ENCODE data around the gene SRPRB.

Gene SRPRB

DNA sequence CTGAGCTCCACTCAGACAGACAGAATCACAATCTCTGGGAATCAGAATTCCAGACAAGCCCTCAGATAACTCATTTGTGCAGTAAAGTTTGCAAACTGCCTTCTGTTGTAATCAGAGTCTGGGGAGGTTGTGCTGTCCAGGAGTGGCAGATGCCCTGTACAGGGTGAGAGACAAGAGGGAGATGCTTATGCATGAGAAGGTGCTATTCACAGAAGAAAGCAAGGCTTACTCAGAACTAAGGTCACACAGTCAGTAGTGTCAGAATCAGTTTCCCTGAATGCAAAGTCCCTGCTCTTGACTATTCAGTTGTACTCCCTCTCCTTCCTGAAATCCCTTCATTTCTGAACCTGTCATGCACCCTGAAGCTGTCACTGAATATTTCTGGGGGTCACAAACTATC is 43.7 kb downstream of the SRPRB start:
- DNase-seq, result no peak

DNA sequence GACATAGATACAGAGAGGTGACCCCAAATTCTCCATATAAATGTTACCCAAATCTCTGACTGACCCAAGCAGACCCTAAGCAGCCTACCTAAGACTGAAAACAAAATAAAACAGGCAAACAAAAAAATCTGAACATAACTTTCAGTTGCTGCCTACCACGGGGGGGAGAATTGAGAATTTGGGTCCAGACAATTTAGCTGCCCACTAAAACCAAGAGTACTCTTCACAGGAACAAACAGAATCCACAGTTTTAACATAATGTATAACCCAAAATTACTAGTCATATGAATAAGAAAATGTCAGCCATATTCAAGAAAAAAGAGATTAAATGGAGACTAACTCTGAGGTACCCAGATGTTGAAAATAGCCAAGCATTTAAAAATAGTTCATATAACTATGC is 44.4 kb downstream of the SRPRB start:
- DNase-seq, result no peak

DNA sequence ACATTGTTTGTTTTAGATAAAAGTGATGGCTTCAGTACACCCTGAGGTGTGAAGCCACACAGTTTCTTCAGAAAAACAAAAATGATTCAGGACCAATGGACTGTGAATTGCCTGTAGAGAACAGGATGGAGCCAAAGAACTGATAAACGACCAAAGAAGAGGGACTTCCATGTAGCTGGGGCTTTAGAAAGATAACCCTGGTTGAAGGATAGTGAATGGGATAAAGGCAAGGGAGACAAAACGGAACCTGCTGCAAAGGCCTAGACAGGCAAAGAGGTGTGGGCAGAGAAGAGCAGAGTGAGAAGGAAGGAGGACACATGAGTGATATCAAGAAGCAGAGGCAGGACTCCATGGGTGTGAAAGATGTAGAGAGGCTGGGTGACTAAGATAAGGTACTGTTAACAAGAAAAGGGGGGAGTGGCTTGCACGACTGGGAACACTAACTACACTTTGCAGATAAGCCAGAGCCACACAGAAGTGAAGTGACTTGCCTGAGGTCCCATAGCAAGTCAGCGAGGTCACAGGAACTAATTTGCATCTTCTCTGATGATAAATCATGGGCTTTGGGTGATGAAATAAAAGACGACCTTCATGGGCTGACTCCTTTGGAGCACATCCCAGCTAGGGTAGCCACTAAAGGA is 45.8 kb downstream of the SRPRB start:
- DNase-seq, result no peak

DNA sequence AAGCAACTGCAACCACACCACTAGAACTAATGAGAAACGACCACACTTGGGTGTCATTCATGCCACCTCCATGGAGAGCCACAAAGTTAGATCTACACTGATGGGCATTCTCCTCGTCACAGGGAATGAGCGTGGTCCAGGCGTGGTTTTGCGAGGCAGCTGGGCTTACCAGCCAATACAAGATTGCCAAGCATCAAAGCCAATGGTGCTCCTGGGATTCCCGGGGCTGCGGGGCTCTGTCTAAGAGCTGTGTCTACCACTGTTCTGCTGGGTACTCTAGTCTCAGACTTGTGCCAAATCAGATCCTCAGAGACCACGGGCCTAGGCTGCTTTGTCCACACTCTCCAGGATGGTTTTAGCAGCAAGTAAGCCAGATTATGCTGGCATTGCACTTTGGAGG is 46.3 kb downstream of the SRPRB start:
- DNase-seq, result no peak

DNA sequence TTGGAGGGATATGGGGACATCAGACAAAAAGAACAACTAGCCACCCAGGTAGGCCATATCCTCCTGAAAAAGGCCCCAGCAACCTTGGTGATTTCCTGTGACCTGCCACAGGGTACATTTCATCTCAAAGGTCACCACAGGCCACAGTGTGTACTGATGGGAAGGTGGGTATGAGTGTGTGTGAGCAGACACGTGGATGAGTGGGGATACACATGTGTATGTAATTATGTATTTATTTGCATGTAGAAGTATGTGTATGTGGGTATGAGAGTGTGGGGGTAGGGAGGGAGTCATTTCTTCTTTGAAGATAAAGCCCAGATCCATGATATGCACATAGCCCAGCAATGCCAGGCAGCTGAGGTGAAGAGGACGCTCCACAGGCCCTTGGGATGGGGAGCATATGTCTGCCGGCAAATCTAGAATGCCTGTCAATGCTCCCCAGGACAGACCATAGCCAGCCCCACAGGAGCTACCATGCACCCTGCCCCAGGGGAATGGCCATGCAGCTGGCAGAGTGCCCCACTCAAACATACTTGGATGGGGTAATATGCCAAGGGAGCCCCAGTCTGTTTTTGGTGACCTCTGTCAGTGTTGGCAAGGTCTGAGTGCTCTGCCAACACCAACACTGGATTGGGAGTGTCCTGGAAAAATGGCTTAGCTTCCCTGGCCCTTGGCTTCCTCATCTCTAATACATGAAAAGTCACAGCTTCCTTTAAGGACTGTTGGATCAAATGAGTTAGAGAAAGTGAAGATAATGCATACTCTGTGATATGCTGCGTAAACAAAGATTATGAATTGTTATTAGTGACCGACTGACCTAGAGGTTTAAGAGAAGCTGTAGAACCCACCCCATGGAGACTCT is 47.7 kb downstream of the SRPRB start:
- DNase-seq, result no peak

DNA sequence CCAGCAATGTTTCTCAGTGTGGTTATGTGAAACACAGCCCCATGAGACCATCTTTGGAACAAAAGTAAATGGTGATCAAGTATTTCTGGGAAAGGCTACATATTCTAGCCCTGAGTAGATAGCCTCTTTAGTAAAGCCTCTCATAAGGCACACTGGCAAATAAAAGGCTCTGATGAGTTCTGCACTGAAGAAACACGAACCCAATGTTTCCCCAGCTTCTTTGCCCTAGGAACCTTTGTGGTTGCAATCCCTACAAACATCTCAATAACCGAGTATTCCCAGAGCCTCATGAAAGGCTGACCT is 48.3 kb downstream of the SRPRB start:
- no peak for DNase-seq

DNA sequence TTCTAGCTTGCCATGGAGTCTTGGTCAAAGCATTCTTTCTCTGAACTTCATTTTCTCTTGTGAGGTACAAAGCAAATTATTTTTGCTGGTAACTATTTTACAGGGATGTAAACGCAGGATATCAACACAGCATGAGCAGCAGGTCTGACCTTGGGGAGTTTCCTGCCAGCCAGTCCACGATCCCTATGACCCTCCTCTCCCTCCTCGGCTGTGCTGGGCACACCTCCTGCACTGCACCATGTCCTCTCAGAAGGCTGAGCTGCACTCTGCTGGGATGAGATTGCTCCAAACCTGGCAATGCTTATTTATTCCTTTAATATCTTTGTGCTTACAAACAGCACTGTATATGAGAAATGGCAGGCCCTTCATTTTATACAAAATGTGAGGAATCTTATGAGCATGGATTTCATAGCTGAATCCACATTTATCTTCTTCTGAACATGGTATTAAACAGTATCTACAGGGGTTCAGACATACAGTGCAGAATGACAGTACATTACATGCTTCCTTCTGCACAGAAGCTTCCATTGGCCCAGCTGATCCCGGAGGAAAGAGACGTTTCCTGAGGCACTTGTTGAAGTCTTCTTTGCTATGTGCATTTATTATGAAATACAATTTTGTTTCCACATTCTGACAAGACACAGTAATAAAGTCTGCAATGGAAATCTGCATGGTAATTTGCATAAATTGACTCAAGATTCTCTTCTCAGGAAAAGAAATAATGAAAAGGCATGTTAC is 48.8 kb downstream of the SRPRB start:
- no peak for DNase-seq

DNA sequence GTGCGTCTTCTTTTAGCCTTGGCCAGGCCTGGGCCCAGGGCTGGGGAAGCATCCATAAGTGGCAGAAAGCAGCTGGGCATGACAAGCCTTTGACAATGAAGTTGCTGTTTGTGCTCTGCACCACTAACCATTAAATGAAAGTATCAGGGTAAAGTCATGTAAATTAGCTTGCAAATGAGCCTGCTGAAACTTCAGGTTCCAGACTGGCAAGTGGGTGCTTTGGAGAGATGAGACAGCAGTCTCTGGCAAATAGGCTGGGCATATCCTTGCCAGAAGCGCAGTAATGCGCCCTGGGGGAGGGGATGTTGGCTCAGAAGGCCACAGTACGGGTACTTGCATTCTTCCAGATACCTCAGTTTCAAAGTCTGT is 49.4 kb downstream of the SRPRB start:
- no peak for DNase-seq

DNA sequence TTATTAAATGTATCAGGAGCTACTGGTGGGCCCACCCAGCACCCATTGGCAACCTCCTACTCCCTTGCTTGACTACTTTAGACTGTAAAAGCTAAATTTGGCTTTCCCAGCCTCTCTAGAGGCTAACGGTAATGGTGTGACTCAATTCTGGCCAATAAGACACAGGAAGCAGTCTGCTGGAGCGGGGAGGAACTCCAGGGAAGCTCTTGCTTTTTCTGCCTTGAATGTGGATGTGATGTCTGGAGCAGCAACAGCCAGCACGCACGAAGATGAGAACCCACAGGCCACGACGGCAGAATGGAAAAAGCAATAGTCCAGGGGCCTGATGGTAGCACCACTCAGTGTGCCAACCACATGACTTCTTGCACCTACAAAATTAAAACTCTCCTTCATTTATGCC is 50.2 kb downstream of the SRPRB start:
- DNase-seq, result no peak

DNA sequence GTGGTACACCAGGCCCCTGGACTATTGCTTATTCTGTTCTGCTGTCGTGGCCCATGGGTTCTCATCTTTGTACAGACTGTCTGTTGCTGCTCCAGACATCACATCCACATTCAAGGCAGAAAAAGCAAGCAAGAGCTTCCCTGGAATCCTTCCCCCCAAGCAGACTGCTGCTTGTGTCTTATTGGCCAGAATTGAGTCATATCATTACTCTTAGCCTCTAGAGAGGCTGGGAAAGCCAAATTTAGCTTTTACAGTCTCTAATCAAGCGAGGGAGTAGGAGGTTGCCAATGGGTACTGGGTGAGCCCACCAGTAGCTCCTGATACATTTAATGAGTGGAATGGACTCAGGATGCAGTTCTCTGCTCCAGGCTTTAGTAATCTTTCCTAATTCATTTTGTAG is 50.7 kb downstream of the SRPRB start:
- DNase-seq, result no peak

DNA sequence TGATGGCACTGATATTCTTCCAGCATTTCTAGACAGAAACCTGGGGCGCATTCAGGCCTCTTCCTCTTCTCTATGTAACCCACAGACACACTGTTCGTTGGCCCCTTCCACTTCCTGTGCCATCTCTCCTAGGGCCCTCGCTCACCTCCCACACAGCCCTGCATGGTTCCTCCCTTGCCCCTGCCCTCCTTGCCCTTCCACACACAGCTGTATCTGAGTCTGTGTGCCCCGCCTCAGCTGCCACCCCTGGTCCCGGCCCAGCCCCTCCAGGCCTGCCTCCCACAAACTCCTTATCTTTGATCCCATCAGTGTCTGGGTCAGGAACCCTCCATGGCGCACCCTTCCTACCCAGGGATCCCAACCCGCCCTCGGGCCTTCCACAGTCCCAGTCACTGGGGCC is 52.2 kb downstream of the SRPRB start:
- DNase-seq, result no peak

DNA sequence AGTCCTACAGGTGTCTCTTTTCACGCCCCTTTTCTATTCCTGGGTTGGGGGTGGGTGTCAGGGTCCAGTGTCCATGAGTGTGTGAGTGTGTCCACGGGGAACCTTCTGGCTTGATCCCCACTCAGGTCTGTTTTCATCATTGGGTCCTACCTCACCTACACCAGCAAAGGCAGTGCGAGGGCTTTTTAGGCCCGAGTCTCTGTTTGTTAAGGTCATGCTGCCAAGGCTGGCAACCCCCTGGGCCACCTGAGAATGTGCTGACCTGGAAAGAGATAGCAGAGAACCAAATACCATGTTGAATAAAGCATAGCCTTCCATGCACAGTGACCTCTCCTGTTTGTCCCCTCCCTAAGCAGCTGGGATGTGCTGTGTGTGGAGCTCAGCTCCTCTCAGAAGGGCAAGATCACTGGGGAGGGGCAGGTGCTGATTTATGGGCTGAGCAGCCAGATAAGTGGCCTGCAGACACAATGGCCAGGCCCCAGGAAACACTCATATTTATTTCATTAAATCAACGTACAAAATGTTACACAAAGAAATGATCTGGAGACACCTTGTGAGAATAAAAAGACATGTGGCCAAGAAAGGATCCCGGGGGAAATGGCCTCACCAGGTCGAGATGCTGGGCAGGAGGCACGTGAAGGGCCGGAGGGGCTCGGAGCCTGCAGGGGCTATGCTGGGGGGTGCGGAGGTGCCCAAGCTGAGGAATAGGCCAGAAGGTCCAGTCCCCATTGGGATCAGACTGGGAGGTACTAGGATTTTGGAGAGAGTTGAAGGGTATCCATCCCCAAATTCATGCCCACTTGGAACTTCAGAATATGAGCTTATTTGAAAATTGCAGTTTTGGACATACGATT is 54.0 kb downstream of the SRPRB start:
- DNase-seq, result no peak

DNA sequence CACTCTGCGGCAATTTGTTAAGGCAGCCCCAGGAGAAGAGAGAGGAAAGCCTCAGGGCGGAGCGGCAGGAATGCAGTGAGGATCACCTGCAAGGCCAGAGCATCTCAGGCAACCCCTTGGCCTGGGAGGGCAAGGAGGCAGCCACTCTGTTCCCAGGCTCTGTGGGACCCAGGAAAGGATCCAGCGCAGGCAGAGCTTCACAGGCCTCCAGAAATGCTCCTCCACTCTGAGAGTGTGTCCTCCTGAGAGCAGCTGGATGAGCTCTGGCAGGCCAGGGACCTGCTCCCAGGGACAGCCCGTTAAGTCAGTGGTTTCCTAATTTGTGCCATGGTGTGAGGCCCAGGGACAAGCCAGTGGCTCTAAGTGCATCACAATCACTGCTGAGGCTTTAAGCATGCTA is 54.9 kb downstream of the SRPRB start:
- no peak for DNase-seq

DNA sequence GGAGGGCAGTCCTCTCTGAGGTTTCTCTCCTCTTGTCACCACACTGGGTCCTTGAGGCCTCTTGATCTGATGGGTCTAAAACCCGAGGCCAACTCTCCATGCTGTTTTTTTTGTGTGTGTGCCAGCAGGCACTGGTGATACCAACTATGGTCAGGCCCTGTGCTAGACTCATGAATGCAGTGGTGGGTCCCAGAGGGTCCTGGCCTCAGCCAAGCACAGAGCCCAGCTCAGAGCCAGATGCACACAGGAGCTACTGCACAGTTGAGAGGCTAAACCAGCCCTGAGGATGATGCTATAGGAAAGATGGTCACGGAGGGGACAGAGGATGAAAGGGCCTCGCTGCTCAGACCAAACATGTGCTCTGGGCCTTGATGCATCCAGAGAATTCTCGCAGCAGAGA is 56.5 kb downstream of the SRPRB start:
- DNase-seq, result no peak

DNA sequence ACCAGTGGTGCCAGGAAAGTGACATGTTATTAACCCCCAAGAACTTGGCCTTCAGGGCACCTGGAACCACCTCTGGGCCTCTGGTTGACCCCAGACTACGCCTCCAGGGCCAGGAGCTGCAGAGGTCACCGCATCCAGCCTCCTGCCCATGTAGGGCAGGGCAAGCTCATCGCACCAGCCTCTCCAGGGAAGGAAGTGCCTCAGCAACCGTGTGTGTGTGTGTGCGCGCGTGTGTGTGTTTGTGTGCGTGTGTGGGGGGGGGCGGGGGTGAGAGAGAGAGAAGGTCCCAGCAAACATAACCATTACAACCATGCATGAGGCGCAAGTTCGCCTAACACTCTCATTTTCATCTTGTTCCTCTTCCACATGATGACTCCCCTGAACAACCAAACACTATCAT is 58.3 kb downstream of the SRPRB start:
- DNase-seq, result no peak

DNA sequence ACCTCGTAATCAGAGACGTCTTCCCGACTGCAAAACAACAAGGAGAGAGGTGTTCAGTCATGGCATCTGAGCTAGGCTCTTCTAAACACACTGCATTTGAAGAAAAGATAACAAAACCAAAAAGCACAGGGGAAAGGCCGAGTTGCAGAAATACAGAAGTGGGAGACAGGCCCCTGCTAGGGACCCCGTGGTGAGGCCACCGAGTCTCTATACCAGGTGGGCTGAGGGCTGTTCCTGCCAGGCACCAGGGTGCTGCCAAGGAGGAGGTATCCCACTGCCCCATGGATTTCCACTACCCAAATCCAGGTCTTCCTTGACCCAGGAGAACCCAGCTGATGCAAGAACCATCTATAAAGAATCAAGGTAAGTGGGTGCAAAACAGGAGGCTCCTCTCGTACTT is 59.0 kb downstream of the SRPRB start:
- DNase-seq, result no peak

DNA sequence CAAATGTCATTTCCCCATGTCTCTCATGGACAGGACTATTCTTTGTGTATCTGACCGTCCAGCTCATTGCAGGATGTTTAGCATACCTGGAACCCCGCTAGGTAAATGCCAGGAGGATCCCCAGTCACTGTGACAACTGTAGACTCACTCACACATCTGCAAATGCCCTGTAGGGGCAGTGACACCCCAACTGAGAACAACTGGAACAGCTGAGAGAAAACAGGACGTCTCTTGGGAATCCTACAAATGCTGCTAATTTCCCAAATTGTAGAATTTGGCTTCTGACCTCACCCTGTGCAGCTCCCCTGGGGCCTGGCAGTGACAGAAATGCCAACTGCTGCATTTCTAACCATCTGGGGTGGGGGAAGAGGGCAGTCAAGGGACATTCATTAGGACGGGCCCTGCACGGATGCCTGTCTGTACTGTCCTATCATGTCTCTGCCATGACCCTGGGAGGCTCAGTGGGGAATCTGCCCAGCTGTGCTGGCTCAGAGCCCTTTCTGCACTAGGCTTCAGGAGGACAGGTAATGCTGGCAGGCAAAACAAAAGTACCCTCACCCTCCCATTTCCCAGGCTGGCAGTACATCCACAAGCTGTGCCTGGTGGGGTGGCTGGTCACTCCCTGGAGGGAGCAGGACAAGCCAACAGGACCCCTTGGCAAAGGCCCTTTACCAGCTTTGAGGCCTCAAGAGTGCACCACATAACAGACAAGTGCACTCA is 59.7 kb downstream of the SRPRB start:
- no peak for DNase-seq

DNA sequence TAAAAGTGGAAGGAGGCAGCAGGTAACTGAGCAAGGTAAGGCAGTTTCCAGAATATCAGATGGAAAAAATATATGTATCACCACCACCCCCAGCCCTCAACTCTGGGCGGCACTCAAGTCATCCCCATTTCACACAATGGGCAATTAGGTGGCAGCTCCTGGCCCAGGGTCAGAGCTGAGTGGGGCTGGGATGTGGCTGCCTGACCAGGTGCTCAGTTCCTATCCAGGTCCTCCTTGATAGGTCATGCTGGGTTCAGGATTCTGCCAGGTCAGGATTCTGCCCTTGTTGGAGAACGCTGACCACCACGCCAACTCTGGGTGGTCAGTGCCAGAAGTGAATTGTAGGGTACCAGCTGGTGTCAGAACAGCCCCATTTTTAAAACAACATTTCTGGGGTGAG is 60.5 kb downstream of the SRPRB start:
- DNase-seq, result no peak

DNA sequence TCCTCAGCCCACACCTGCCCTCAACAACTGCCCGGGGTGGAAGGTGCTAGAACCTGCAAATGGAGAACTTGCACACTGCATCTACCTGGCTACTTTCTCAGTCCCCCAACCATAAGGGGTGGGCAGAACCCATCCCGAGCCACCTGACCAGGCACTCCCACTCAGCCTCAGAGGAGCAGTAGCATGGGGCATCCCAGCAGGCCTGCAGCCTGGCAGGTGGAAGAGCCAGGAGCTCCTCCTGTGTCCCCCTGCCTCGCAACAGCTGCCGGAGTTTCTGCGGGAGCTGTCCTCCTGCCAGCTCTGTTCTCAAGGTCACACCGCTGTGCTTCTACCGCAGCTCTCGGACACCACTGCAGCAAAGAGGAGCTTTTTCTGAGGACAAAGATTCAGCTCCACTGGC is 62.6 kb downstream of the SRPRB start:
- no peak for DNase-seq

DNA sequence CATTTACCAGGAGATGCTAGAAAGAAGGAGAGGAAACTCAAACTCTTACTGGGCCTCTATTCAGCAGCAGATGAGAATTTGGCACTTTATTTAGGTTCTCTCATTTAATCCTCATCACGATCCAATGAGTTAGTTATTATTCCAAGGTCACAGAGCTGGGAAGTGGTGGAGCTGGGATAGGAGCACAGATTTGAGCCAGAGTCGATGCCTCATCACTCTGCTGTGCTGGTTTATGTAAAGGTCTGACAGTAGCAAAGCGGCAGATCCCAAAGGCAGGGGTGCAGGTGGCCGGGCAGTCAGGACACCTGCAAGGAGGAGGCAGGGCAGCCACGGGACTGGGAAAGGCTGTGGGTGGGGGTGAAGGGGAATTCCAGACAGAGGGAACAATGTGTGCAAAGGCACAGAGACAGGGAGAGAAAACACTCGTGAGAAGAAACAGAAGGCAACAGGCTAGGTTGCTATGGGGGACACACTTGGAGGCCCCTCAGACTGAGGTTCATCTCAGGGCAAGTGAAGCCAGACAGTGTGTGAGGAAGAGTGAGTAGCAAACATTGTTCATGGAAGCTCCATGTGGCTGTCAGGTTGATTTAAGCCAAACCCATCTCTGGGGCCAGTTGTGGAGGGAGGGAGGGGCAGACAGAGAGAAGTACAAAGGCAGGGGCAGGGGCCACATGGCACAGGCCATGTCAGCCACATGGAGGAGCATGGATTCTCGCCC is 63.3 kb downstream of the SRPRB start:
- DNase-seq, result no peak

DNA sequence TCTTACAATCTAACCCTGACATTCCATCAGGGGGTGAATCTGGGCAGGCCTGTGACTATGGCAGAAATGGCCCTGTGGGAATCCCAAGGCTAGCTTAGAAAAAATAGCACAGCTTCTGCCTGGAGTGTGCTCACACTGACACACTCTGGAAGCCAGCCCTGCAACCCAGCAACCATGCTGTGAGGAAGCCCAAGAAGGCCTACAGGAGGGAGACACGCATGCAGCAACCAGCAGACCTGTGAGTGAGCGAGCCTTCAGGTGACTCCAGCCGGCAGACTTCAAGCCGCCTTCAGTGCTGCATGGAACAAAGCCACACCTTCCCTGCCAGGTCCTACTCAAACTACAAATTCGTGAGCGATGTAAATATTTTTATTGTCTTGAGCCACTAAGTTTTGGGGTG is 64.0 kb downstream of the SRPRB start:
- DNase-seq, result no peak

DNA sequence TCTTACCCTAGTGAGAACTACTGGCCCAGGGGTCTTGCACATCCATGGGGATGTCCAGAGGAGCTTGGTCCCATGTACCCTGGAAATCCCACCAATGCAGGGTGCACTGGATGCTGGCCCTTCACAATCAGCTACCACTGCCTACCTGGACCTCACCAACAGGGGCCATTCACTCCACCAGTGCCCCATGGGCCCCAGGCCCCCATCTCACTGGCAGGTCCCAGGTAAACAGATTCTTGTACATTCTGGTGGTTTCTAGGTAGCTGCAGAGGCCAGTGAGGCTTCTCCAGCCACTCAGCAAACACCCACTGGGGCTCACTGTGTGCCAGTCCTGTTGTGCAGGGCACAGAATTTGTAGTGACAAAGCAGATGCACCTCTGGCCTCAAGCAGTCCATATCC is 65.2 kb downstream of the SRPRB start:
- no peak for DNase-seq

Measured in stimulated activated CD4-positive, alpha-beta T cell treated with anti-CD3 and anti-CD28 coated beads, Interleukin-12 subunit alpha, Interleukin-12 subunit beta, amount 100 ng/mL, for 4 hours (primary cell).